ENCODE measurements around the gene C4orf50. TPM values are rescaled to one million over a fixed set of nuclear protein-coding genes. Genes with fewer than 3 reads are reported as not detected.

Gene C4orf50
- total and polyA plus RNA-seq, 10 of the 15 experiments (the other 5 are each of a cell fraction or from before 2014, with no cell fraction given) = 0.04 to 0.09 (median 0.05) TPM; not detected in 3

- no peak for TF ChIP-seq PRDM15 (CRISPR knock-in tag; IDR thresholded peaks at IDR 0.05)
- TF ChIP-seq CHD2 (IDR thresholded peaks at IDR 0.05; ENCODE audit: borderline replicate concordance, low read depth, low read length) = no peak
Measured at GRCh38 chr4:5996641-5997040, 21.6 kb downstream of the C4orf50 start (continued).

- no peaks in the 10 kb centered on the region for H3K79me2 ChIP-seq (ENCODE audit: control insufficient read depth, insufficient read depth, low read length)
- peak overlapping the region; percentile 20; the same call in 1 of the 2 replicates for H2AFZ ChIP-seq (ENCODE audit: control insufficient read depth, low read depth, low read length)
- H3K36me3 ChIP-seq (ENCODE audit: control insufficient read depth in 2 of 2, insufficient read depth in 2 of 2, low read length in 1 of 2) = no peaks in the 10 kb centered on the region
- FAIRE-seq (no peak), ATAC-seq (peak; percentile 54), DNase-seq (ENCODE audit: low read depth, low spot score) (no peak)
- H4K20me1 ChIP-seq (ENCODE audit: control insufficient read depth, insufficient read depth) = no peaks in the 10 kb centered on the region
- H3K27ac ChIP-seq (ENCODE audit: control insufficient read depth, insufficient read depth) = no peak overlapping the region
- no peak overlapping the region for H3K9ac ChIP-seq (ENCODE audit: control insufficient read depth, insufficient read depth, low read length)
- ChIA-PET CTCF (interaction anchor here (0.7 to 4.8 kb wide), 6 partner anchors 13 to 549 kb away, joined by 3 to 80 read pairs (median 12); partner anchors contain the start of gene C4orf50), SMC1A (ENCODE audit: uncharacterized antibody, unreplicated experiment) (interaction anchor here (4.9 kb wide), 1 partner anchor 254 kb away, joined by 40 read pairs; no protein-coding TSS in a partner anchor), POLR2A (no interaction called here), RAD21 (ENCODE audit: unreplicated experiment) (no interaction called here)
- TF ChIP-seq EGR1 (IDR thresholded peaks at IDR 0.05; ENCODE audit: borderline replicate concordance in 1 of 2, low read depth in 2 of 2, low read length in 2 of 2) (peak in 1 of 2 experiments; percentile 45; a peak in 1 of 3 replicates), RELA (IDR thresholded peaks at IDR 0.05; ENCODE audit: borderline replicate concordance, partially characterized antibody) (no peak)
- H3K4me1 ChIP-seq (ENCODE audit: control insufficient read depth, insufficient read depth, low read length) = peaks cover 11% of the 10 kb centered on the region
- no peak overlapping the region for H3K4me2 ChIP-seq (ENCODE audit: control insufficient read depth, insufficient read depth)
- in situ Hi-C loops (cut with MboI) (loop anchor here (5.0 kb wide), 1 partner anchor 331 kb away; no protein-coding TSS in a partner anchor), intact Hi-C loops (cut with micrococcal nuclease; ENCODE audit: unreplicated experiment) (loop anchor here (5.0 kb wide), 1 partner anchor 256 kb away; no protein-coding TSS in a partner anchor)
- no TSS peak for BruUV-seq (replicated peaks)
- WGBS (ENCODE audit: insufficient coverage, insufficient replicate concordance, low lambda C conversion rate, missing lambda C conversion rate) = 55% methylated on average over 14 of the region's 19 CpGs
- no peaks in the 10 kb centered on the region for H3K9me3 ChIP-seq (replicated peaks; ENCODE audit: control insufficient read depth, insufficient read depth, low read length)
- H3K27me3 ChIP-seq (replicated peaks in 1 of 2; ENCODE audit: control insufficient read depth in 2 of 2, insufficient read depth in 2 of 2, low read length in 1 of 2) = no peaks in the 10 kb centered on the region; a peak in 2 of 4 replicates
- no peak overlapping the region for H3K4me3 ChIP-seq
Measured at GRCh38 chr4:5995901-5996623, 22.2 kb downstream of the C4orf50 start.

Data from GM12878 (cell line).